ENCODE results near the gene POLR2F.

The POLR2F gene

DNA sequence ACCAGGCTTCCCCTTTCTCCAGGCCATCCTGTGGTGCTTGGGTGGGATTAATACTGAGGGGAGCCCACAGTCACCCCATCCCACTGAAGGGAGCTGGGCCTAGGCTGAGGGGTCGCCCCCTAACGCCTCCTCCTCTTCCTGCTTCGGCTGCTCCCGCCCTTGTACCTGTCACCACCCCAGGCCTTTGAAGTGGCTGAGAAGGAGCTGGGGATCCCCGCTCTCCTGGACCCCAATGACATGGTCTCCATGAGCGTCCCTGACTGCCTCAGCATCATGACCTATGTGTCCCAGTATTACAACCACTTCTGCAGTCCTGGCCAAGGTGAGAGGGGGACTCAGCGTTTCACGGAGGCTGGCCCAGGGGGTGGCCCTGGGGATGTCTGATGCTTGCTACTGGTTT, 41.3 kb upstream of the POLR2F start:
- no peaks in the 10 kb centered on the region for H3K36me3 ChIP-seq (ENCODE audit: control insufficient read depth, insufficient read depth, low read length)
- no peaks in the 10 kb centered on the region for H3K9me3 ChIP-seq (ENCODE audit: control insufficient read depth, low read length)
- peaks cover 19% of the 10 kb centered on the region for H3K4me1 ChIP-seq (ENCODE audit: control insufficient read depth, insufficient read depth, low read length)
- H3K27me3 ChIP-seq (ENCODE audit: control insufficient read depth, insufficient read depth, low read length, poor library complexity, severe bottlenecking) = no peaks in the 10 kb centered on the region
- 86 to 89% methylated on average over 8 of the region's 8 CpGs for WGBS, 2 experiments
- no peak overlapping the region for H3K27ac ChIP-seq (ENCODE audit: insufficient read depth, low read depth, low read length, poor library complexity, severe bottlenecking)
- H3K4me3 ChIP-seq (ENCODE audit: insufficient read depth, low read depth, low read length) = no peak overlapping the region

DNA sequence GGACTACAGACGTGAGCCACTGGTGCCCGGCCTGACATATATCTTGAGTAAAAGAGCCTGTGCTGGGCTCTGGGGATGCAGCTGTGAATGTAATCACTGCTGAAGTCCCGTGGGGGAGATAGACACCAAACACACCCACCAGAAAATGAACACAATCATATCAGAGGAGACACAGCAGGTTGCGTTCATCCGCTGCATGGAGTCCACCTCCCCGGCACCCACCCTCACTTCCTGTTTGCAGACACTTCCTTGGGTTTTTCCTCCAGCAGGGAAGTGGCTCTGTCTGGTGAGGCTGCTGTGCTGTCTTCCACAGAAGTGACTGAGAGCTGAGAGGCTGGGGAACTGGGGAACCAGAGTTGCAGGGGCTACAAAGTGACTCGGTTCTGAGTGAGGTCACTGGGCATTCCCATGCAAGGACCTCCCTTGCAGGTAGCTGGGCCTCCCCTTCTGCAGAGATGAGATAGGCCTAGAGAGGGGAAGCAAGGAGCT, 40.2 kb upstream of the POLR2F start:
- H3K27me3 ChIP-seq (ENCODE audit: control insufficient read depth, insufficient read depth, low read length, poor library complexity, severe bottlenecking) = no peaks in the 10 kb centered on the region
- no peaks in the 10 kb centered on the region for H3K36me3 ChIP-seq (ENCODE audit: control insufficient read depth, insufficient read depth, low read length)
- H3K4me1 ChIP-seq (ENCODE audit: control insufficient read depth, insufficient read depth, low read length) = peaks cover 11% of the 10 kb centered on the region
- WGBS, 2 experiments = 91 to 93% methylated on average over 7 of the region's 7 CpGs
- no peaks in the 10 kb centered on the region for H3K9me3 ChIP-seq (ENCODE audit: control insufficient read depth, low read length)
- H3K4me3 ChIP-seq (ENCODE audit: insufficient read depth, low read depth, low read length) = no peak overlapping the region
- no peak overlapping the region for H3K27ac ChIP-seq (ENCODE audit: insufficient read depth, low read depth, low read length, poor library complexity, severe bottlenecking)

DNA sequence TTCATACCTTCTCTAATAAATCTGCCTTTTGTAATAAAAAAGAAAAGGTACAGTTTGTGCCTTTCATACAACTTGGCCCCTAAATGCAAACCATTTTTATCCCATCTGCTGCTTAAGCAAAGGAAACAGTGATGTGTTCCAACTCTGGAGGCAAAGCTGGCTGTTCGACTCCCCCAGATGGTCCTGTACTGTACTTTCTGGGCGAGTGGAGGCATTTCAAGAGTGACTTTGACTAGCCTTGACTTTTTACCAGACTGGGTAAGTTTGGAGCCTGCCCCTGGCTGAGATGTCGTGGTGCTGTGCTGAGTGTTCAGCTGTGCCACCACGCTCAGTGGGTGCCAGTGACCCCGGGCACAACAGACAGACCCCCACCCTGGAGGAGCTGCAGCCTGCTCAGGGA, 37.2 kb upstream of the POLR2F start:
- WGBS, 2 experiments = 96 to 97% methylated on average over 5 of the region's 5 CpGs
- no peaks in the 10 kb centered on the region for H3K9me3 ChIP-seq (ENCODE audit: control insufficient read depth, low read length)
- no peak overlapping the region for H3K4me3 ChIP-seq (ENCODE audit: insufficient read depth, low read depth, low read length)
- peaks cover 8% of the 10 kb centered on the region for H3K36me3 ChIP-seq (ENCODE audit: control insufficient read depth, insufficient read depth, low read length)
- H3K27ac ChIP-seq (ENCODE audit: insufficient read depth, low read depth, low read length, poor library complexity, severe bottlenecking) = no peak overlapping the region
- no peaks in the 10 kb centered on the region for H3K4me1 ChIP-seq (ENCODE audit: control insufficient read depth, insufficient read depth, low read length)
- H3K27me3 ChIP-seq (ENCODE audit: control insufficient read depth, insufficient read depth, low read length, poor library complexity, severe bottlenecking) = no peaks in the 10 kb centered on the region

DNA sequence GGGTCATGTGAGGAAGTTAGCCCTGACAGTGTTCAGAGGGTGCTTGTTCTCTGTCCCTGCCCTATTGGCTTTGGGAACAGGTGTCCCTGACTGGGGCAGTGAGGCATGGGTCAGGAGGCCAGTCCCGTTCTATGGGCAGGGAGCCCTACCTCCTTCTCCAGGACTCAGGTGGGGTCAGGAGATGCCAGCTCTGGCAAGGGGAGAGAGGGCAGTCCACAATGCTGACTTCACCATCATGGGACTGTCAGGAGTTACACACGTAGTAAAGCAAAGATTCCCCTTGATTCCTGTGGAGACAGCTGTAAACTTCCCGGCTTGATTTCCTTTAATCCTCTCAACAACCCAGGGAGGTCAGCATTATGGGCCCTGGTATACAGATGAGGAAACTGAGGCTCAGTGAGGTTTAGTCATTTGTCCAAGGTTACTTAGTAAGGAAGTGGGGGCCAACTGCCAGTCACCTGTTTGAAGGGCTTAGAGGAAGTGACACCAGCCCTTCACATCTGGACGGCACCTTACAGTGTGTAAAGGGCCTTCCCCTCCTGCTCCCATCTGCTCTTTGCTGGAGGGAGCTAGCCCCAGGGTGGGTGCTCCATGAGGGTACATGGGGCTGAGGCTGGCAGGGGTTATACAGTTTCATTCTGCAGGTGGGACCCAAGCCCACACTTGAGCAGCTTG, 35.5 kb upstream of the POLR2F start:
- Histone ChIP-seq H3K9me3 (ENCODE audit: control insufficient read depth, low read length) (no peaks in the 10 kb centered on the region), H3K27ac (ENCODE audit: insufficient read depth, low read depth, low read length, poor library complexity, severe bottlenecking) (no peak overlapping the region), H3K4me3 (ENCODE audit: insufficient read depth, low read depth, low read length) (no peak overlapping the region), H3K27me3 (ENCODE audit: control insufficient read depth, insufficient read depth, low read length, poor library complexity, severe bottlenecking) (no peaks in the 10 kb centered on the region), H3K4me1 (ENCODE audit: control insufficient read depth, insufficient read depth, low read length) (no peaks in the 10 kb centered on the region), H3K36me3 (ENCODE audit: control insufficient read depth, insufficient read depth, low read length) (peaks cover 8% of the 10 kb centered on the region)
- 87 to 93% methylated on average over 4 of the region's 4 CpGs for WGBS, 2 experiments

DNA sequence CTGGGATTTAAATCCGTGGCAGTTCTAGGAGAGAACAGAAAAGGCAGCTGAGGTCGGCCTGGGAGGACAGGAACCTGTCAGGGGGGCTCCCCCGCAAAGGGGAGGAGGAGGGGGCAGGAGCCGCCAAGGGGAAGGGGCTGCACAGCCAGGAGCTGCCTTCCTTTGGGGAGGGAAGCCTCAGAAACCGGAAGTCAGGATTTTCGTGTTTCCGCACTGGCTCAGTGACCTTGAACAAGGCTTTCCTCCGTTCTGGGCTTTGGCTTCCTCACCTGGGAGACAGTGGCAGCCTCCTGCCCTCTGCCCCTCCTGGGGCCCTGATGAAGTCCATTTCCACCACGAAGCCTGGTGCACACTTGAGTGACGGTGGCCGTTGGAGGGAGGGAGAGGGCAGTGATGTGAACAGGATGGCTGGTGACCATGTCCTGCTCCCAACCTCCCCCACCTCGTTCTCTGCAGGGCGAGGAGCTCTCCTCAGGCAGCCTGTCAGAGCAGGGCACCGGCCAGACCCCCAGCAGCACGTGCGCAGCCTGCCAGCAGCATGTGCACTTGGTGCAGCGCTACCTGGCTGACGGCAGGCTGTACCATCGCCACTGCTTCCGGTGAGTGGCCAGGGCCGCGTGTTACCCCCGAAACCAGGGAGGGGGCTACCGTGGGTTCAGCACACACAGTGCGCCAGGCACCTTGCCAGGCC, 34.8 kb upstream of the POLR2F start:
- Histone ChIP-seq H3K4me1 (ENCODE audit: control insufficient read depth, insufficient read depth, low read length) (no peaks in the 10 kb centered on the region), H3K36me3 (ENCODE audit: control insufficient read depth, insufficient read depth, low read length) (peaks cover 8% of the 10 kb centered on the region), H3K9me3 (ENCODE audit: control insufficient read depth, low read length) (no peaks in the 10 kb centered on the region), H3K27ac (ENCODE audit: insufficient read depth, low read depth, low read length, poor library complexity, severe bottlenecking) (no peak overlapping the region), H3K27me3 (ENCODE audit: control insufficient read depth, insufficient read depth, low read length, poor library complexity, severe bottlenecking) (no peaks in the 10 kb centered on the region), H3K4me3 (ENCODE audit: insufficient read depth, low read depth, low read length) (no peak overlapping the region)
- WGBS, 2 experiments = 93 to 94% methylated on average over 25 of the region's 25 CpGs

DNA sequence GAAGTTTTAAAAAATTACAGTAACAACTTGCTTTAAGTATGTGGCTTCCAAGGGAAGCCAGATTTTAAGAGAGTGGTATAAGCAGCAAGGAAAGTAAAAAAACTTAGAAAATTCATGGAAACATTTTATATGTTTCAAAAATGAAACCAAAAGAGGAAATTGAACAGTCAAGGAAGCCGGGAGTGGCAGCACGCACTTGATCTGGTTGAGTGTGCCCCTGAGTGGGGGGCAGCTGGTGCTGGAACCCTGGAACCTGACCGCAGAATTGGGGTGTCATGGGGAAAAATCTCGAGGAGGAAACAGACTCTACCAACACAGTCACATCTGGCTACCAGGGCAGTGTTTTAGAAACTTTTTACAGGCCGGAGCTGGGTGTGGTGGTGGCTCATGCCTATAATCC, 33.4 kb upstream of the POLR2F start:
- Histone ChIP-seq H3K27me3 (ENCODE audit: control insufficient read depth, insufficient read depth, low read length, poor library complexity, severe bottlenecking) (no peaks in the 10 kb centered on the region), H3K4me3 (ENCODE audit: insufficient read depth, low read depth, low read length) (no peak overlapping the region), H3K27ac (ENCODE audit: insufficient read depth, low read depth, low read length, poor library complexity, severe bottlenecking) (no peak overlapping the region), H3K9me3 (ENCODE audit: control insufficient read depth, low read length) (no peaks in the 10 kb centered on the region), H3K36me3 (ENCODE audit: control insufficient read depth, insufficient read depth, low read length) (peaks cover 8% of the 10 kb centered on the region), H3K4me1 (ENCODE audit: control insufficient read depth, insufficient read depth, low read length) (no peaks in the 10 kb centered on the region)
- WGBS, 2 experiments = 92 to 95% methylated on average over 5 of the region's 5 CpGs

DNA sequence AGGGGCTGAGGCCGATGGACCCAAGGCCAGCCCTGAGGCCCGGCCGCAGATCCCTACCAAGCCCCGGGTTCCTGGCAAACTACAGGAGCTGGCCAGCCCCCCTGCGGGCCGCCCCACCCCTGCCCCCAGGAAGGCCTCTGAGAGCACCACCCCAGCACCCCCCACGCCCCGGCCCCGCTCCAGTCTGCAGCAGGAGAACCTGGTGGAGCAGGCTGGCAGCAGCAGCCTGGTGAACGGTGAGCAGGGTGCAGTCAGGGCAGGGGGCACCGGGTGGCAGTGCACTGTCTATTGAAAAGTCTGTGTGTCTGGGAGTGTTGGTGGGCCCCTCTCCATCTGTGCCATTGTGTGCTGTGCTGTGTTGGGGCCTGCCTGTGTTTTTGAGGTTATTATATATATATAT, 31.3 kb upstream of the POLR2F start:
- no peak overlapping the region for H3K4me3 ChIP-seq (ENCODE audit: insufficient read depth, low read depth, low read length)
- WGBS, 2 experiments = 93 to 96% methylated on average over 11 of the region's 11 CpGs
- H3K4me1 ChIP-seq (ENCODE audit: control insufficient read depth, insufficient read depth, low read length) = no peaks in the 10 kb centered on the region
- no peak overlapping the region for H3K27ac ChIP-seq (ENCODE audit: insufficient read depth, low read depth, low read length, poor library complexity, severe bottlenecking)
- no peaks in the 10 kb centered on the region for H3K9me3 ChIP-seq (ENCODE audit: control insufficient read depth, low read length)
- no peaks in the 10 kb centered on the region for H3K27me3 ChIP-seq (ENCODE audit: control insufficient read depth, insufficient read depth, low read length, poor library complexity, severe bottlenecking)
- peaks cover 8% of the 10 kb centered on the region for H3K36me3 ChIP-seq (ENCODE audit: control insufficient read depth, insufficient read depth, low read length)

DNA sequence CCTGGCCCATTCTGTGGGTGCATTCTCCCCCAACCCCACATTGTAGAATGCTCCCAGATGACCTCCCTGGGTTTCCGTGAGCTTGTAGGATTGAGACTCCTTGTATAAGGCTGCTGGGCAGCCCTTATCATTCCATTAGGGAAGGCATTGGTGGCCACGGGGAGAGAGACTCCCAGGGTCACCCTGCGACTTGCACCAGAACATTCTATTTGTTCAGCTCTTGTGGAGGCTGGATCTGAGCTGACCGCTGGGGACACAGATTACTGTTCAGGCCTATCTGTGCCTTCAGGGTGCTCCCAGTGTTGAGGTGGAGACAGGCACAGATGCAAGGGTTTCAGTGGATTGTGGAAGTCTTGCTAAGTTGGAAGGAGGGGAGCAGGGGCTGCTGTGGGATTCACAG, 29.6 kb upstream of the POLR2F start:
- peaks cover 2% of the 10 kb centered on the region for H3K36me3 ChIP-seq (ENCODE audit: control insufficient read depth, insufficient read depth, low read length)
- H3K4me3 ChIP-seq (ENCODE audit: insufficient read depth, low read depth, low read length) = no peak overlapping the region
- 91 to 94% methylated on average over 4 of the region's 4 CpGs for WGBS, 2 experiments

DNA sequence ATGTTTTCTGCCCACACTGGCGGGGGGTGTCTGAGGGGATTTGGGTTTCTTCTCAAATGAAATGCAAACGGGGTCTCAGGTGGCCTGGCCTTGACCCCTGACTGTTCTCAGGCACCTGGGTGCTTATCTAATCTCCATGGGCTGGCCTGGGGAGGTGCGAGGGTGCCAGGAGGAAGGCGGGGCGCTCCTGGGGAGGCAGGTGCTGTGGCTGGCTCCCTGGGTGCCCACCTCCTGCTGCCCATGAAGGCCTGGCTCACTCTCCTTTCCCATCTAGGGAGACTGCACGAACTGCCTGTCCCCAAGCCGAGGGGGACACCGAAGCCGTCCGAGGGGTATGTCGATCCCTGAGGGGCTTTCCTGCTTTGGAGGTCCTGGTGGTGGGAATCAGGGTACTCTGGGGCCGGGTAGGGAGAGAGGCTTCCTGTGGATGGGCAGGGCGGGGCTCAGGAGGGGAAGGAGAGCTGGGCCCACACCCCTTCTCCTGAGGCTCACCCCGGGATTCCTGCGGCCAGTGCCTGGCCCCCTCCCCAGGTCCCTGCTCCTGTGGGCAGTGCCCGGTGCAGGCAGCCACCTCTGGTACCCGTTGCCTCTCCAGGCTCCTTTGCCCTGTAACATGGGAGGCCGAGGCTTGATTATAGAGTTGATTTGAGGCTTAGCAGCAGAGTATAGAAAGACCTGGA, 29.0 kb upstream of the POLR2F start:
- H3K4me3 ChIP-seq (ENCODE audit: insufficient read depth, low read depth, low read length) = no peak overlapping the region
- H3K9me3 ChIP-seq (ENCODE audit: control insufficient read depth, low read length) = no peaks in the 10 kb centered on the region
- no peak overlapping the region for H3K27ac ChIP-seq (ENCODE audit: insufficient read depth, low read depth, low read length, poor library complexity, severe bottlenecking)
- H3K27me3 ChIP-seq (ENCODE audit: control insufficient read depth, insufficient read depth, low read length, poor library complexity, severe bottlenecking) = no peaks in the 10 kb centered on the region
- no peaks in the 10 kb centered on the region for H3K36me3 ChIP-seq (ENCODE audit: control insufficient read depth, insufficient read depth, low read length)
- no peaks in the 10 kb centered on the region for H3K4me1 ChIP-seq (ENCODE audit: control insufficient read depth, insufficient read depth, low read length)
- WGBS, 2 experiments = 93 to 96% methylated on average over 18 of the region's 18 CpGs

More for the DNA sequence above, 29.6 kb upstream of the POLR2F start:
- Histone ChIP-seq H3K27ac (ENCODE audit: insufficient read depth, low read depth, low read length, poor library complexity, severe bottlenecking) (no peak overlapping the region), H3K4me1 (ENCODE audit: control insufficient read depth, insufficient read depth, low read length) (no peaks in the 10 kb centered on the region), H3K27me3 (ENCODE audit: control insufficient read depth, insufficient read depth, low read length, poor library complexity, severe bottlenecking) (no peaks in the 10 kb centered on the region), H3K9me3 (ENCODE audit: control insufficient read depth, low read length) (no peaks in the 10 kb centered on the region)

DNA sequence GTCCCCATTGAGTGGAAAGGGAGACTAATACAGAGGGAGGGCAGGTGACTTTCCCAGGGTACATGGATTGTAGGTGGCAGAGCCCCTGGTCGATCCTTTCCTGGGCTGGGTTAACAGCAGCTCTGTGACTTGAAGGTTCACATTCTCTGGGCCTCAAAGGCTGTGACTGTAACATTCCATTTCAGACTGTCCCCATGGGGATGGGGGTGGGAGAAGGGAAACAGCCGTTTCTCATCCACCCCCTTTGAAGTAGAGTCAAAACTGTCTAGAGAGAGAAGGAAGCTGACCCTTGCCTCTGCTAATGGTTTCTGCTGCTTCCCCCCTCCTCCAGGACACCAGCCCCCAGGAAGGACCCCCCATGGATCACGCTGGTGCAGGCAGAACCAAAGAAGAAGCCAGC, 28.2 kb upstream of the POLR2F start:
- no peaks in the 10 kb centered on the region for H3K4me1 ChIP-seq (ENCODE audit: control insufficient read depth, insufficient read depth, low read length)
- no peaks in the 10 kb centered on the region for H3K9me3 ChIP-seq (ENCODE audit: control insufficient read depth, low read length)
- no peak overlapping the region for H3K4me3 ChIP-seq (ENCODE audit: insufficient read depth, low read depth, low read length)
- H3K27me3 ChIP-seq (ENCODE audit: control insufficient read depth, insufficient read depth, low read length, poor library complexity, severe bottlenecking) = no peaks in the 10 kb centered on the region
- 88% methylated on average over 3 of the region's 3 CpGs for WGBS, 2 experiments
- no peak overlapping the region for H3K27ac ChIP-seq (ENCODE audit: insufficient read depth, low read depth, low read length, poor library complexity, severe bottlenecking)
- H3K36me3 ChIP-seq (ENCODE audit: control insufficient read depth, insufficient read depth, low read length) = no peaks in the 10 kb centered on the region
